Stimulated activated CD8-positive, alpha-beta memory T cell treated with anti-CD3 and anti-CD28 coated beads, Interleukin-15, amount 100 ng/mL, for 48 hours (primary cell): ENCODE measurements around the gene TULP4.

Source experiments
- DNase-seq, 2 donors: peaks; one replicate each; pipeline ENCODE4 v3.0.0-alpha.2; 2020; ENCODE audit warnings: low read depth in 2 of 2

TULP4 gene

GRCh38 chr6:158357570-158358216 lies 45.4 kb downstream of the TULP4 start:
- DNase-seq = peak in 1 of 2 donors; percentile 3

DNA sequence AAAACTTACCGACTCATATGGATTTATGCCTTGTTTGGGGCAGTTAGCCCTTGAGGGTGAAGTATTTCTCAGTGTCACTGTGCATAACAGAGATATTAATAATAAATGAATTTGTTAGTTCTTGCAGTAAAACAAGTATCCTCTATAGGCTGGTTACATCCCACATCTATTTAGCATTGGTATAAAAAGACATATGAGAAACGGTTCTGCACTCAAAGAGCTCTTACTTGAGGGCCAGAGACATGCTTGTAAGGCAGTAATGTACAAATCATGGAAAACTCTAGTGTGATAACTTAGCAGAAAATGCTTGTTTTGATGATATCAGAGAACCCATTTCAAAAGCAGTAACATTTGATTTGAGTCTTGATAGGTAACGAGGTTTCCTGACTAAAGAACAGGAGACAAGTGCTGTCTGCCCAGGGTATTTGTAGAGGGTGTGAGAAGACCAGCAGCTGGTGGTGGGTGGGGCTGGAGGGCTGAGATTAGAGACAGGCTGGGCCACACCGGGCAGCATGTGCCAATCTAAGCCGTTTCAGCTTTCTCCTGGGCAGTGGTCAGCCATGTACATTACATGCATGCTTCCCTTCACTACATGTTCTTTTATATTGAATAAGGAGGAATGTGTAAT lies 46.3 kb downstream of the TULP4 start:
- no peak for DNase-seq

GRCh38 chr6:158361068-158361467 lies 48.8 kb downstream of the TULP4 start:
- no peak for DNase-seq

- no peak for DNase-seq
Measured at GRCh38 chr6:158361961-158362669, 49.9 kb downstream of the TULP4 start.

- no peak for DNase-seq
Measured at GRCh38 chr6:158366363-158366762, 54.1 kb downstream of the TULP4 start.

DNA sequence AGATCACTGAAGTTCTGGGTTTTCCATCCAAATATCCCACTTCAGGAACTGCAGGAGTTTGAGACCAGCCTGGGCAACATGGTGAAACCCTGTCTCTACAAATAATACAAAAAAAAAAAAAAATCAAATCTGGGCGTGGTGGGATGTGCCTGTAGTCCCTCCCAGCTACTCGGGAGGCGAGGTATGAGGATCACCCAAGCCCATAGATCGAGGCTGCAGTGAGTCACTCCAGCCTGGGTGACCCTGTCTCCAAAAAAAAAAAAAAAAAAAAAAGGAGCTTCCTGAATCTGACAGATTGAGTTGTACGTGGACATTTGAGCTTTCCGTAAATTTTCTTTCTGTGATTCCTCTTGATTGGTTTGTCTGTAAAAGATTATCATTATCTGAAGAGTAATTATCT lies 55.6 kb downstream of the TULP4 start:
- DNase-seq = no peak

GRCh38 chr6:158369241-158369640 lies 57.0 kb downstream of the TULP4 start:
- no peak for DNase-seq

GRCh38 chr6:158370805-158371204 lies 58.5 kb downstream of the TULP4 start:
- no peak for DNase-seq

- no peak for DNase-seq
Measured at GRCh38 chr6:158371261-158371660, 59.0 kb downstream of the TULP4 start.

DNA sequence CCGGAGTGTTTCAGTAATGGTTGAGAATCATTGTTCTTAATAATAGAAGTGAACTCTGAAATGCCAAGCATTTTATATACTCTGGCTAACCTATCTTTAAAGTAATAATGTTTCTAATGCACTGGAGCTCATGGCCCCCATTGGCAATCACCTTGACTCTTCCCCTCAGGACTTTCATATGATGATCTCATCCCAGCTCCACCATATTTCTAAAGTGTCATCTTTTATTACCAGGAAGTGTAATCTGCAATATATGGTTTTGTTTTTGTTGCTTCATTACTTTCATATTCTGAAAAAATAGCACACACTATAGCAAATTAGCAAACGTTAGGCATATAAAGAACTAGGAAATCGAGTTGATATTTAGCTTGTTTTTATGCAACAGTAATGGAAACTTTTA lies 60.3 kb downstream of the TULP4 start:
- DNase-seq = no peak

DNA sequence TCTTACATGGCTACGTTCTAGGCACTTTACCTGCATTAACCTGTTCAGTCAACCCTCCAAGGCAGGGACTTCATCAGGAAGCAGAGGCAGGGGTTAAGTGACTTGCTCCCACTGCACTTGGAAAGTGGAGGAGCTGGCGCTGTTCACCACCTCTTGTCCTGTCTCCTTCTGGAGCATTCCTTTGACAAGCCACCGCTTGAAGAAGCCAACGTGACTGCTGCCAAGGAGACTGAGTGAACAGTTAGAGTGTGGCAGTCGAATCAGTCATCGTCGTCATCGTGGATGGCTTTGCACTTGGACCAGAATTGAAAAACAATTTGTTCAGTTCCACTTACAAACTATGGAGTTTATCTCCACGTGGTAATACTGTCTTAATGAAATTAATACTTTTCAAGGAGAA lies 60.9 kb downstream of the TULP4 start:
- DNase-seq = no peak

GRCh38 chr6:158374020-158374419 lies 61.8 kb downstream of the TULP4 start:
- no peak for DNase-seq

DNA sequence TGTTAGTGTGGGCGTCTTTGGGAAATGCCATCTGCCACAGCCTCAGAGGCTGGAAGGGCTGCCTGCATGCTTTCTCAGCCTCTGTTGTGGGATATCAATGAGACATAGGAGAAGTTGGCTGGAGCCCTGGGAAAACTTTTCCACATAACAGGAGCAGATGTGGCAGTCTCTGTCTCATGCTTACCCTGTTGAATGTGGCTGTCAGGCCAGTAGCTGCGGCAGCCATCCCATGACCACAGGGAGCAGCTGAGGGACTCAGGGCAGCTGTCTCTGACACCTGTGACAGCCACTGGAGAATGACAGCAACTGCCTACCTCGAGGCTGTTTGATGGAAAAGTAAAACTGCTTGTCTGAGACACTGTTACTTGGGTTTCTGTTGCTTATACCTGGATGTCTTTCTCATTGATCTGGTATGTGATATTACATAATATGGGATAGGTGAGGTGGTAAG lies 64.4 kb downstream of the TULP4 start:
- no peak for DNase-seq

- DNase-seq = no peak
Measured at GRCh38 chr6:158377860-158378259, 65.6 kb downstream of the TULP4 start.

- DNase-seq = no peak
Measured at GRCh38 chr6:158379336-158379735, 67.1 kb downstream of the TULP4 start.

GRCh38 chr6:158381214-158381613 lies 68.9 kb downstream of the TULP4 start:
- no peak for DNase-seq

- DNase-seq = no peak
Measured at GRCh38 chr6:158382491-158382890, 70.2 kb downstream of the TULP4 start.

GRCh38 chr6:158383057-158383456 lies 70.8 kb downstream of the TULP4 start:
- no peak for DNase-seq

DNA sequence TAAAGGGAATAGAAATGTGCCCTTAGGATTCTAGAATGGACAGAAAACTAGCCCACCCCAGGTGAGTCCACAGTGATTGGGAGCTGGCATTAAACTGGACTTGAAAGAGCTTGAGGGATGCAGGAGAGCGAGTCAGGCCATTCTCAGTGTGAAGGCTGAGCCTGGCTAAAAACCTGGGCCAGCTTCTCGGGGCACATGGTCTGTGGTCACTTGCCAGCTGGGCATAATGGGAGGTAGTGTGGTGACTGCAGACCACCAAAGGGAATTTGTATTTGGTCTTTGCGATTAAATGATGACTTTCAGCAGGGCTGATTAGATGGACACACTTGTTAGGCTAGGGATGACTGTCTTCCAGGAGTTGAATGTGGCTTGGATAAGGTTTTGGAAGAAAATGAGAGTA lies 71.3 kb downstream of the TULP4 start:
- no peak for DNase-seq

- no peak for DNase-seq
Measured at GRCh38 chr6:158384671-158385110, 72.4 kb downstream of the TULP4 start.

DNA sequence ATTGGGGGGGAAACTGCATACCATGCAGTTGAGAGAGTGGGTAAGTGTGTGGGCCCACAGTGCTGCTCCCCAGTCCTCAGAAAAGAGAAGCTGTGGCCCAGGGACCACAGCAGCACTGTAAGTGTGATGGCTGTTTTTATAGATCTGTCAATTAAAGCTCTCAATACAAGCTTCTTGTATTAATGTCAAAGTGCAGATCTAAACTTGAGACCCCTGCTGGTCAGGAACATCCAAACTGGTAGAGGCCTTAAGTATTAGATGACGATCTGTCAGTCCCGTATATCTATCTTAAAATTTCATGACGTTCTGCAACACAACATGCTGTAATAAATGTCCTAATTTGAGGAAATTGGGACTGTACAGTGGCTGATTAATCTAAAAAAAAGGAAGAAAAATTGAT lies 74.8 kb downstream of the TULP4 start:
- no peak for DNase-seq

DNA sequence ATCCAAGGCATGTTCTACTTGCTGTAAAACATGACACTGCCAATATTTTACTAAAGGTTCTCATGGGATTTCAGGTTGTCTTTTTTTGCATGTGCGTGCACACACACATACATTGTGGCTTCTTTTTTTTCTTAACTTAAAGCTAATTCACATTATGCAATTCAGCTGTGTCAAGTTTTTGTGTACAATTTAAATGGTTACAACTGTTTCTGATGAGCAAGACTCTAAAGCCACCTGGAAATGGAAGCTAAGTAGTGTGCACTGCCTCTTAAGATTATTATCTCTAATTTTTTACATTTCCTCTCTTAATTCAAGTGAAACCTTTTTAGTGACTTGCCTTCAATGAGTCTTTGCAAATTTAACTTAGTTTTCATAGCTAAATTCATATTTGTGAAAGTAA lies 75.3 kb downstream of the TULP4 start:
- no peak for DNase-seq

DNA sequence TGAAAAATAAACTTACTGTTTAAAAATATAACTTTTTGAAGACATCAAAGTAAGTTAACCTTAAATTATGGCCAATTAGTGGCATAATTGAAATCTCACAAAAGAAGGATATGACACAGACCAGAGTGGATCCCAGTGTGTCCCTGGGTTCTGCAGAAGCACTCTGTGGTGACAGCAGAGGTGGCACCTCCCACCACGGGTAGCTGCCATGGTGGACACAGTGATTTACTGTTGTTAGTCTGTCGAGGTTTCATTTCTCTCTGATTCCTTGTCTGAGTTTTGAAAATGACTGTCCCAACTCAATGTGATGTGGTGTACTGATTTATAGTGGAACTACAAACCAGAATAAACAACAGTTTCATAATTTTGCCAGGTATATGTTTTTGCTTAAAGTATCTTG lies 76.5 kb downstream of the TULP4 start:
- no peak for DNase-seq
